T-cell (primary cell): Measurements from ENCODE around the gene STK10. TPM values are rescaled to one million over a fixed set of nuclear protein-coding genes. Genes with fewer than 3 reads are reported as not detected.

Source experiments
- ATAC-seq, 4 experiments: fragments of 200-7000 bp in 3 of 4; fragments of 150-1000 bp in 1 of 4; cut with Tn5 transposase; replicated peaks in 1 of 4; 1 replicate in 3 of 4; 2 replicates in 1 of 4; pipeline ENCODE4 v1.10.0; 2021; ENCODE audit warnings: moderate library complexity in 3 of 4, mild to moderate bottlenecking in 2 of 4, moderate number of reproducible peaks in 1 of 4
- CTCF ChIA-PET, 2 donors: fragments of 300-600 bp; sonication (Branson Sonifier 250); formaldehyde crosslinking; loops; one replicate each; lab custom pipeline; 2022; ENCODE audit warnings: antibody characterized with exemption in 2 of 2; lab: Charles Lee
- POLR2A ChIA-PET, 2 donors: fragments of 300-600 bp; sonication (Branson Sonifier 250); formaldehyde crosslinking; loops; one replicate each; lab custom pipeline; 2022; ENCODE audit warnings: antibody characterized with exemption in 2 of 2; lab: Charles Lee
- DNase-seq, 35 experiments: peaks; one replicate each; pipeline versions ENCODE4 v3.0.0 to v3.0.0-alpha.2; 2013 to 2023
- H3K27ac ChIP-seq: one replicate; pipeline ENCODE4 v1.5.1; 2013; ENCODE audit warnings: low read length
- H3K27me3 ChIP-seq, 2 experiments: replicated peaks in 1 of 2; 1 replicate in 1 of 2; 2 replicates in 1 of 2; pipeline versions ENCODE4 v1.6.1 to v1.7.0; 2013; ENCODE audit warnings: low read length in 1 of 2, mixed read lengths in 1 of 2; ENCODE audit not compliant: control insufficient read depth in 2 of 2, insufficient read depth in 2 of 2; ENCODE audit errors: extremely low read depth in 1 of 2
- H3K36me3 ChIP-seq, 2 donors: 1 replicate in 1 of 2; 2 replicates in 1 of 2; pipeline versions ENCODE4 v1.6.1 to v1.7.0; 2013; ENCODE audit warnings: low read length in 1 of 2; ENCODE audit not compliant: control insufficient read depth in 2 of 2, insufficient read depth in 1 of 2; ENCODE audit errors: extremely low read depth in 1 of 2
- H3K4me1 ChIP-seq, 2 experiments: 1 replicate in 1 of 2; 2 replicates in 1 of 2; pipeline versions ENCODE4 v1.6.1 to v1.7.0; 2013; ENCODE audit warnings: low read length in 2 of 2, mixed read lengths in 1 of 2; ENCODE audit not compliant: insufficient read depth in 2 of 2, control insufficient read depth in 1 of 2; ENCODE audit errors: extremely low read depth in 1 of 2
- H3K4me3 ChIP-seq, 2 donors: 1 replicate in 1 of 2; 2 replicates in 1 of 2; pipeline versions ENCODE4 v1.5.1 to v1.7.0; 2013; ENCODE audit warnings: mild to moderate bottlenecking in 2 of 2, low read length in 1 of 2, moderate library complexity in 1 of 2; ENCODE audit not compliant: control insufficient read depth in 1 of 2; ENCODE audit errors: extremely low read depth in 1 of 2
- H3K9me3 ChIP-seq: 2 replicates; pipeline ENCODE4 v1.7.0; 2013
- H3K27ac Mint-ChIP-seq, 2 donors: one replicate each; pipeline ENCODE4 v1.8.0; 2020 to 2021; ENCODE audit warnings: mild to moderate bottlenecking in 2 of 2, mixed read lengths in 2 of 2
- H3K27me3 Mint-ChIP-seq, 2 donors: one replicate each; pipeline ENCODE4 v1.8.0; 2021 to 2022; ENCODE audit warnings: mixed read lengths in 2 of 2
- H3K36me3 Mint-ChIP-seq: one replicate; pipeline ENCODE4 v1.8.0; 2021; ENCODE audit warnings: mixed read lengths
- H3K4me1 Mint-ChIP-seq, 3 donors: one replicate each; pipeline ENCODE4 v1.8.0; 2020 to 2022; ENCODE audit warnings: mixed read lengths in 3 of 3, mild to moderate bottlenecking in 1 of 3
- H3K4me3 Mint-ChIP-seq, 3 donors: one replicate each; pipeline ENCODE4 v1.8.0; 2020 to 2022; ENCODE audit warnings: mild to moderate bottlenecking in 3 of 3, mixed read lengths in 3 of 3, moderate library complexity in 3 of 3
- H3K9me3 Mint-ChIP-seq, 3 donors: one replicate each; pipeline ENCODE4 v1.8.0; 2020 to 2022; ENCODE audit warnings: mixed read lengths in 3 of 3
- WGBS: methylation state at CpG from one replicate; pipeline ENCODE4 v1.1.5; 2013; ENCODE audit warnings: missing lambda C conversion rate; ENCODE audit not compliant: insufficient coverage; 5-methylcytosine and 5-hydroxymethylcytosine counted together
- total RNA-seq, 35 experiments: library from RNA in 6 of 35; stranded (reverse) in 6 of 35; fragments of 120-200 nt in 1 of 35; gene quantifications; one replicate each; pipeline versions ENCODE4 v1.2.1 to v1.2.4 and lab custom pipeline; 2013 to 2026

The STK10 gene
- total RNA-seq, 5 donors from 2014 or later (not counting 1 experiment from before 2014, with no cell fraction given), result 305 to 437 (median 331) TPM

DNA sequence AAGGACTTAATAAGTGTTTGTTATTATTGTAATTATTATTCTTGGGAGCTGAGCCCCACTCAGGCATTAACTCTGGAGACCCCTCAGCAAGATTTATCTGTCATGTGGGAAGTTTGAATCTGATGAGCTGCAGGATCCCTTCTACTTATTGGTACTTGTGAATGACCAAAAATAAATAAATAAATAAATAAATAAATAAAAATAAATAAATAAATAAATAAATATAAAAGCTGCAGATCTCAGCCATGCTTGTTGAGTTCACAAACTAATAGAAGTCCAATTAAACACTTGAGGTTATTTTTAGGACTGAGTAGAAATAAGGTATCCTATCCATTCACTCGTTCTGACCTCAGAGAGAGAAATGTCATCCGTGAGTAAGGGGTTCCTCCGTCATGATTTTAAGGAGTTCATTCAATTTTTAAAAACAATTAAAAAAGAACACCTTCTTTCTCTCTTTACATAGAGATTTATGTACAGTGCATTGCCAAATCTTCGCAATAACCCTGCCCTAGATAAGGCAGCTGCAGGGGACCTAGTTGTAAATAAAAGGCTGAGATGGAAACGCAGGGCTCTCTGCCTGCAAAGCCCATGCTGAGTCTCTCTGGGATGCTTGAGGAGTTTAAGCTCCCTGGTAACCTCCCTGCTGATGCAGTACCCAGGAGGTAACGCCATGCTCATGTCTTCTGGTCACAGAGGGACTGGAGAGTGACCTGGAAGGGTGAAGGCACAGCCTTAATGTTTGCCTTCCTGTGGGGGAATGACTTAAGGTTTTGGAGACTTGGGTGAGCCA, 7.2 kb upstream of the STK10 start:
- H3K27ac Mint-ChIP-seq, result no peak overlapping the region
- no peak overlapping the region for H3K4me3 Mint-ChIP-seq
- DNase-seq (no peak), ATAC-seq (no peak)
- H3K4me3 ChIP-seq, result no peak overlapping the region
- ChIA-PET CTCF (interaction anchor here in 1 of 2 donors (0.5 kb wide), 1 partner anchor 86 kb away, joined by 4 read pairs; no protein-coding TSS in a partner anchor), POLR2A (interaction anchor here (0.6 to 0.7 kb wide), 2 partner anchors 9 to 107 kb away, joined by 3 read pairs; no protein-coding TSS in a partner anchor)
- H3K4me1 Mint-ChIP-seq, result no peaks in the 10 kb centered on the region
- H3K27me3 ChIP-seq, result peaks cover 0 to 12% of the 10 kb centered on the region in 2 experiments
- no peaks in the 10 kb centered on the region for H3K9me3 ChIP-seq
- H3K36me3 ChIP-seq, result no peaks in the 10 kb centered on the region
- no peak overlapping the region for H3K27ac ChIP-seq
- H3K4me1 ChIP-seq, result no peaks in the 10 kb centered on the region
- whole genome bisulfite sequencing, result 83% methylated on average over 2 of the region's 6 CpGs
- H3K27me3 Mint-ChIP-seq, result peaks cover 0 to 7% of the 10 kb centered on the region in 2 donors
- H3K36me3 Mint-ChIP-seq, result no peaks in the 10 kb centered on the region
- H3K9me3 Mint-ChIP-seq, result no peaks in the 10 kb centered on the region

GRCh38 chr5:172193872-172194271, 5.8 kb upstream of the STK10 start, which contains the start of gene EFCAB9:
EFCAB9 (plus strand) TSS chr5:172194172; CDS start chr5:172194173, 1 bp downstream.
- Mint-ChIP-seq H3K9me3 (no peaks in the 10 kb centered on the region), H3K4me3 (no peak within 1 kb of the TSS), H3K36me3 (no peaks in the 10 kb centered on the region), H3K27me3 (peaks cover 0 to 1% of the 10 kb centered on the region in 2 donors), H3K4me1 (no peaks in the 10 kb centered on the region), H3K27ac (no peak within 1 kb of the TSS)
- ATAC-seq, result no peak
- CTCF ChIA-PET, result no interaction called here
- H3K9me3 ChIP-seq, result no peaks in the 10 kb centered on the region
- H3K27me3 ChIP-seq, result peaks cover 0 to 9% of the 10 kb centered on the region in 2 experiments
- 86% methylated on average over 3 of the region's 6 CpGs for WGBS
- no peak for DNase-seq
- peaks cover 0 to under 1% of the 10 kb centered on the region in 2 experiments for H3K4me1 ChIP-seq
- H3K36me3 ChIP-seq, result no peaks in the 10 kb centered on the region
- POLR2A ChIA-PET, result no interaction called here
- no peak within 1 kb of the TSS for H3K27ac ChIP-seq
- no peak within 1 kb of the TSS for H3K4me3 ChIP-seq

- ATAC-seq (no peak), DNase-seq (no peak)
- Histone ChIP-seq H3K4me1 (peaks cover 5 to 16% of the 10 kb centered on the region in 2 experiments), H3K9me3 (no peaks in the 10 kb centered on the region), H3K4me3 (no peak overlapping the region), H3K36me3 (peaks cover 0 to 5% of the 10 kb centered on the region in 2 donors), H3K27ac (no peak overlapping the region), H3K27me3 (no peaks in the 10 kb centered on the region)
- Mint-ChIP-seq H3K4me3 (no peak overlapping the region), H3K27me3 (no peaks in the 10 kb centered on the region), H3K9me3 (no peaks in the 10 kb centered on the region), H3K4me1 (peaks cover 10 to 18% (median 12%) of the 10 kb centered on the region in 3 donors), H3K36me3 (peaks cover 6% of the 10 kb centered on the region), H3K27ac (peak overlapping the region in 1 of 2 donors; percentile 52)
- CTCF ChIA-PET, result interaction anchor here (0.6 to 6.6 kb wide), 12 partner anchors 11 to 504 kb away, joined by 3 to 119 read pairs (median 5); no protein-coding TSS in a partner anchor
- POLR2A ChIA-PET, result interaction anchor here in 1 of 2 donors (1.0 kb wide), 1 partner anchor 11 kb away, joined by 9 read pairs; no protein-coding TSS in a partner anchor
- WGBS, result 100% methylated on average over 2 of the region's 3 CpGs
These were observed 1.8 kb upstream of the STK10 start for GRCh38 chr5:172189693-172190296.

DNA sequence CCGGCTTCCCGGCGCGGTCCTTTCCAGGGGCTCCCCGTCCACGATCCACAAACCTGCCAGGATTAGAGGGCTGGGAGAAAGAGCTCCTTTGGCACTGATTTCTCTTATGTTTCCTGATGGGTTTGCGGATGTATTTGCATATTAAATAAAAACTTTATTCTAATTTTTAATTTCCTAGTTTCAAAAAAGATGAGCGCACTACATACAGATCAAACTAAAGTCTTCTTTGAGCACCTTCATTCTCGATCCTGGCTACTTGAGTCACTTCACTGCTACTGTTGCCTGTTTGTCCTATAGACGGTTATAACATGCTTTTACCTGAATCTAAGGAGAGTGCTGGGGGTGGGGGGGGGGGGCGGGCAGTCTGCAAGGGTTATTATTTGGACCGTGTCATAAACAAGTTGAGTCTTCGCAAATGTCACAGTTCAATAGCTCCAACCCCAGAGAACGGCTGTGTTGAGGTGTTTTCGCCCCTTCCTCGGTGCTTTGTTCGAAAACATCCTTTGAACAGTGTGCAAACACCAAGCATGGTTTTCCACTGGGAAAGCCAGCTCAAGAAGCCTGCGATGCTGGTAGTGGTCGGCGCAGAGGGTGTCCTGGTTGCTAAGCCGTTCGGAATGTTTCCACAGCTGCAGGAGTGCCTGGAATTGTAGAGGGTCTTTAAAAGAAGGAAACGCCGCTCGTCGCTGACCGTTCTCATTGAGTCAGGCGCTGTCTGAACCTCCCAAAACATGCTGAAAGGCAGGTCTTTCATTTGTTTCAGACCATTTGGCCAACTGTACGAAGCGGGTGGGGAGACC, 1.1 kb upstream of the STK10 start:
- Histone ChIP-seq H3K9me3 (no peaks in the 10 kb centered on the region), H3K27ac (no peak overlapping the region), H3K4me1 (peaks cover 11 to 23% of the 10 kb centered on the region in 2 experiments), H3K36me3 (peaks cover 0 to 7% of the 10 kb centered on the region in 2 donors), H3K4me3 (no peak overlapping the region), H3K27me3 (no peaks in the 10 kb centered on the region)
- Mint-ChIP-seq H3K4me3 (peak overlapping the region; percentile 82 to 95 (median 84)), H3K27me3 (no peaks in the 10 kb centered on the region), H3K9me3 (no peaks in the 10 kb centered on the region), H3K4me1 (peaks cover 17 to 25% (median 19%) of the 10 kb centered on the region in 3 donors), H3K36me3 (peaks cover 11% of the 10 kb centered on the region), H3K27ac (no peak overlapping the region)
- 74% methylated on average over 19 of the region's 30 CpGs for WGBS
- no peak for DNase-seq
- CTCF ChIA-PET, result interaction anchor here (0.6 to 6.6 kb wide), 38 partner anchors 10 to 505 kb away, joined by 3 to 119 read pairs (median 4); partner anchors contain the start of gene FBXW11 (in 1 of the 2)
- POLR2A ChIA-PET, result interaction anchor here (0.6 to 3.5 kb wide), 3 partner anchors 14 to 1904 kb away, joined by 3 to 68 read pairs (median 3); no protein-coding TSS in a partner anchor
- no peak for ATAC-seq

- H3K27ac ChIP-seq, result peak overlapping the region; percentile 95
- H3K4me1 ChIP-seq, result peaks cover 23 to 41% of the 10 kb centered on the region in 2 experiments
- ChIA-PET POLR2A (interaction anchor here (0.5 to 3.5 kb wide), 11 partner anchors 9 to 585 kb away, joined by 3 to 68 read pairs (median 3); partner anchors contain the start of gene FBXW11 (in 1 of the 2)), CTCF (interaction anchor here (0.5 to 6.6 kb wide), 21 partner anchors 9 to 747 kb away, joined by 3 to 119 read pairs (median 4); partner anchors contain the start of genes FBXW11 (in 1 of the 2) and UBTD2 (in 1 of the 2))
- no peaks in the 10 kb centered on the region for H3K27me3 ChIP-seq
- peak overlapping the region; percentile 82 to 89 for H3K4me3 ChIP-seq
- H3K27ac Mint-ChIP-seq, result peak overlapping the region; percentile 94 to 100
- peak; percentile 36 to 40 (median 38) for ATAC-seq
- peak in 33 of 35 experiments; percentile 44 to 83 (median 61) for DNase-seq
- H3K4me3 Mint-ChIP-seq, result peak overlapping the region; percentile 95 to 100 (median 96)
- peaks cover 0 to 17% of the 10 kb centered on the region in 2 donors for H3K36me3 ChIP-seq
- H3K9me3 ChIP-seq, result no peaks in the 10 kb centered on the region
- H3K4me1 Mint-ChIP-seq, result peaks cover 34 to 36% (median 36%) of the 10 kb centered on the region in 3 donors
- peaks cover 19% of the 10 kb centered on the region for H3K36me3 Mint-ChIP-seq
- no peaks in the 10 kb centered on the region for H3K27me3 Mint-ChIP-seq
- under 1% methylated on average over 63 of the region's 66 CpGs for WGBS
- H3K9me3 Mint-ChIP-seq, result no peaks in the 10 kb centered on the region
These were observed 649 bp downstream of the STK10 start for GRCh38 chr5:172187118-172188032.
